ENCODE data around the gene ITPRID2. TPM values are rescaled to one million over a fixed set of nuclear protein-coding genes. Genes with fewer than 3 reads are reported as not detected.

ITPRID2 gene
- total RNA-seq, 1 experiment from 2014 or later = 54.8 TPM

GRCh38 chr2:181973171-181973783, 81.7 kb downstream of the ITPRID2 start:
- no peak for DNase-seq
- Histone ChIP-seq H3K9me3 (no peaks in the 10 kb centered on the region), H3K4me1 (no peaks in the 10 kb centered on the region; the same call in 1 of the 2 replicates), H3K36me3 (ENCODE audit: control insufficient read depth, insufficient read depth, low read length) (no peaks in the 10 kb centered on the region), H3K4me3 (ENCODE audit: low read depth, low read length) (no peak overlapping the region), H3K27me3 (replicated peaks; ENCODE audit: control insufficient read depth, insufficient read depth, low read length) (no peaks in the 10 kb centered on the region)
- intact Hi-C loops (cut with micrococcal nuclease; ENCODE audit: unreplicated experiment) = no loop called here
- Mint-ChIP-seq H3K4me3 (ENCODE audit: unreplicated experiment) (no peak overlapping the region), H3K27me3 (ENCODE audit: insufficient read depth, unreplicated experiment) (no peaks in the 10 kb centered on the region), H3K36me3 (ENCODE audit: insufficient read depth, unreplicated experiment) (no peaks in the 10 kb centered on the region), H3K27ac (ENCODE audit: unreplicated experiment) (no peak overlapping the region), H3K9me3 (ENCODE audit: unreplicated experiment) (peaks cover 10% of the 10 kb centered on the region), H3K4me1 (ENCODE audit: low read depth, unreplicated experiment) (peaks cover 9% of the 10 kb centered on the region)
- BruUV-seq (replicated peaks) = no TSS peak
- ChIA-PET CTCF (no interaction called here), POLR2A (no interaction called here)
- TF ChIP-seq, protein P1, sequence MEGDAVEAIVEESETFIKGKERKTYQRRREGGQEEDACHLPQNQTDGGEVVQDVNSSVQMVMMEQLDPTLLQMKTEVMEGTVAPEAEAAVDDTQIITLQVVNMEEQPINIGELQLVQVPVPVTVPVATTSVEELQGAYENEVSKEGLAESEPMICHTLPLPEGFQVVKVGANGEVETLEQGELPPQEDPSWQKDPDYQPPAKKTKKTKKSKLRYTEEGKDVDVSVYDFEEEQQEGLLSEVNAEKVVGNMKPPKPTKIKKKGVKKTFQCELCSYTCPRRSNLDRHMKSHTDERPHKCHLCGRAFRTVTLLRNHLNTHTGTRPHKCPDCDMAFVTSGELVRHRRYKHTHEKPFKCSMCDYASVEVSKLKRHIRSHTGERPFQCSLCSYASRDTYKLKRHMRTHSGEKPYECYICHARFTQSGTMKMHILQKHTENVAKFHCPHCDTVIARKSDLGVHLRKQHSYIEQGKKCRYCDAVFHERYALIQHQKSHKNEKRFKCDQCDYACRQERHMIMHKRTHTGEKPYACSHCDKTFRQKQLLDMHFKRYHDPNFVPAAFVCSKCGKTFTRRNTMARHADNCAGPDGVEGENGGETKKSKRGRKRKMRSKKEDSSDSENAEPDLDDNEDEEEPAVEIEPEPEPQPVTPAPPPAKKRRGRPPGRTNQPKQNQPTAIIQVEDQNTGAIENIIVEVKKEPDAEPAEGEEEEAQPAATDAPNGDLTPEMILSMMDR (IDR thresholded peaks at IDR 0.05; ENCODE audit: insufficient read depth in 1 of 2, low read depth in 1 of 2, low read length in 1 of 2, severe bottlenecking in 1 of 2, unreplicated experiment in 1 of 2) = no peak

GRCh38 chr2:181977661-181978350, 86.3 kb downstream of the ITPRID2 start:
- no peak overlapping the region for H3K4me3 Mint-ChIP-seq (ENCODE audit: unreplicated experiment)
- no peaks in the 10 kb centered on the region; the same call in 1 of the 2 replicates for H3K36me3 ChIP-seq (ENCODE audit: control insufficient read depth, insufficient read depth, low read length)
- no peaks in the 10 kb centered on the region for H3K4me1 Mint-ChIP-seq (ENCODE audit: low read depth, unreplicated experiment)
- no peaks in the 10 kb centered on the region for H3K36me3 Mint-ChIP-seq (ENCODE audit: insufficient read depth, unreplicated experiment)
- ChIA-PET CTCF (no interaction called here), POLR2A (interaction anchor here (0.6 kb wide), 1 partner anchor 1208 kb away, joined by 4 read pairs; no protein-coding TSS in a partner anchor)
- H3K27me3 Mint-ChIP-seq (ENCODE audit: insufficient read depth, unreplicated experiment) = no peaks in the 10 kb centered on the region
- no TSS peak for BruUV-seq (replicated peaks)
- H3K9me3 Mint-ChIP-seq (ENCODE audit: unreplicated experiment) = no peaks in the 10 kb centered on the region
- no peaks in the 10 kb centered on the region for H3K9me3 ChIP-seq
- no peaks in the 10 kb centered on the region; the same call in 1 of the 2 replicates for H3K27me3 ChIP-seq (replicated peaks; ENCODE audit: control insufficient read depth, insufficient read depth, low read length)
- TF ChIP-seq, protein P1 (IDR thresholded peaks at IDR 0.05; ENCODE audit: insufficient read depth in 1 of 2, low read depth in 1 of 2, low read length in 1 of 2, severe bottlenecking in 1 of 2, unreplicated experiment in 1 of 2) = no peak
- no peak overlapping the region for H3K27ac Mint-ChIP-seq (ENCODE audit: unreplicated experiment)
- intact Hi-C loops (cut with micrococcal nuclease; ENCODE audit: unreplicated experiment) = no loop called here
- no peak overlapping the region for H3K4me3 ChIP-seq (ENCODE audit: low read depth, low read length)
- no peak for DNase-seq
- H3K4me1 ChIP-seq = no peaks in the 10 kb centered on the region

DNA sequence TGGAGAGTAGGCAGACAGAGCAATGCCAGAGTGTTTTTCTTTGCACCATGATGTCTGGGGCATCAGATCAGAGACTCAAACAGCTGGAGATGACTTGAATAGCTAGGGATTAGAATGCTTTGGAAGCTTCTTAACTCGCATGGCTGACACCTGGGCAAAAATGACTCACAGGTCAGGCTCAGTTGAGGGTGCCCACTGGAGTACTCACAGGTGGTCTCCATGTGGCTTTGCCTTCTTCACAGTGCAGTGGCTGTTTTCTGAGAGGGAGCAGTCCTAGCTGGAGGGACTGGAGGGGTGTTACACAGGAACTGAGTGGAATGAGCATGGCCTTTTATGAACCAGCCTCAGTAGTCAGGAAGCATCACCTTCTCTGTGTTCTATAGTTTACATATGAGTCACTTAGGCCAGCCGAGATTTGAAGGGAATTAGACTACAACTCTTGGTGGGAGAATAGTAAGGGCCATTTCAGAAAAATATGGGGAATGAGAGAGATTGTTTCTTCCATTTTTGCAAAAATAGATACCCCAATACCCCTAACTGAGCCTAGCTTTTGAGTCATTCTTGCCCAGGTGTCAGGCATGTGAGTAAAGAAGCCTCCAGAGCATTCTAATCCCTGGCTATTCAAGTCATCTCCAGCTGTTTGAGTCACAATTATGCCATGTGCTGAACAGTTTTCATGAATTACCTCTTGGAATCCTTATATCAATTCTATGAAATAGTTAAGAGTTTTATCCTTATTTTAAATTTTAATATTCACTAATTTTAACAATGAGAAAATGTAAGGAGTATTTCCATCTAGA, 87.0 kb downstream of the ITPRID2 start:
- H3K27ac Mint-ChIP-seq (ENCODE audit: unreplicated experiment) = no peak overlapping the region
- Histone ChIP-seq H3K4me1 (no peaks in the 10 kb centered on the region), H3K36me3 (ENCODE audit: control insufficient read depth, insufficient read depth, low read length) (no peaks in the 10 kb centered on the region; the same call in 1 of the 2 replicates), H3K9me3 (no peaks in the 10 kb centered on the region), H3K27me3 (replicated peaks; ENCODE audit: control insufficient read depth, insufficient read depth, low read length) (no peaks in the 10 kb centered on the region; the same call in 1 of the 2 replicates), H3K4me3 (ENCODE audit: low read depth, low read length) (no peak overlapping the region)
- H3K4me3 Mint-ChIP-seq (ENCODE audit: unreplicated experiment) = no peak overlapping the region
- intact Hi-C loops (cut with micrococcal nuclease; ENCODE audit: unreplicated experiment) = no loop called here
- H3K9me3 Mint-ChIP-seq (ENCODE audit: unreplicated experiment) = no peaks in the 10 kb centered on the region
- TF ChIP-seq, protein P1 (IDR thresholded peaks at IDR 0.05; ENCODE audit: insufficient read depth in 1 of 2, low read depth in 1 of 2, low read length in 1 of 2, severe bottlenecking in 1 of 2, unreplicated experiment in 1 of 2) = no peak
- ChIA-PET CTCF (no interaction called here), POLR2A (no interaction called here)
- BruUV-seq (replicated peaks) = no TSS peak
- H3K36me3 Mint-ChIP-seq (ENCODE audit: insufficient read depth, unreplicated experiment) = no peaks in the 10 kb centered on the region
- no peak for DNase-seq
- no peaks in the 10 kb centered on the region for H3K4me1 Mint-ChIP-seq (ENCODE audit: low read depth, unreplicated experiment)
- no peaks in the 10 kb centered on the region for H3K27me3 Mint-ChIP-seq (ENCODE audit: insufficient read depth, unreplicated experiment)

All from Caco-2 (cell line).